Measurements from ENCODE around the gene CXorf38.
"Not testable (repeated sequence)": the region's sequence is repeated elsewhere in the genome, so short reads cannot be mapped to it uniquely, and the experiment has no call there.

Gene CXorf38

GRCh38 chrX:40625294-40625693 lies 22.1 kb downstream of the CXorf38 start:
- DNase-seq (ENCODE audit: low spot score): no peak

- DNase-seq (ENCODE audit: low spot score): no peak
Measured at GRCh38 chrX:40623665-40624064, 23.7 kb downstream of the CXorf38 start.

GRCh38 chrX:40623139-40623536 lies 24.2 kb downstream of the CXorf38 start, which contains the start of gene MPC1L:
TSS of gene MPC1L (plus strand) at chrX:40623428. CDS start at chrX:40623566, 138 bp downstream.
- no peak for DNase-seq (ENCODE audit: low spot score)

GRCh38 chrX:40622479-40623138 lies 24.8 kb downstream of the CXorf38 start:
- no peak for DNase-seq (ENCODE audit: low spot score)

- DNase-seq (ENCODE audit: low spot score): no peak
Measured at GRCh38 chrX:40617566-40617965, 29.8 kb downstream of the CXorf38 start.

GRCh38 chrX:40615976-40616375 lies 31.4 kb downstream of the CXorf38 start:
- DNase-seq (ENCODE audit: low spot score): no peak

- no peak for DNase-seq (ENCODE audit: low spot score)
Measured at GRCh38 chrX:40612511-40612910, 34.9 kb downstream of the CXorf38 start.

- no peak for DNase-seq (ENCODE audit: low spot score)
Measured at GRCh38 chrX:40607381-40607780, 40.0 kb downstream of the CXorf38 start.

GRCh38 chrX:40603446-40603845 lies 43.9 kb downstream of the CXorf38 start:
- no peak for DNase-seq (ENCODE audit: low spot score)

- not testable (repeated sequence) for DNase-seq (ENCODE audit: low spot score)
Measured at GRCh38 chrX:40589616-40590321, 57.6 kb downstream of the CXorf38 start.

- DNase-seq (ENCODE audit: low spot score): not testable (repeated sequence)
Measured at GRCh38 chrX:40587623-40588022, 59.7 kb downstream of the CXorf38 start.

- no peak for DNase-seq (ENCODE audit: low spot score)
Measured at GRCh38 chrX:40582811-40583210, 64.5 kb downstream of the CXorf38 start.

- not testable (repeated sequence) for DNase-seq (ENCODE audit: low spot score)
Measured at GRCh38 chrX:40582178-40582577, 65.2 kb downstream of the CXorf38 start.

- peak; percentile 14 for DNase-seq (ENCODE audit: low spot score)
Measured at GRCh38 chrX:40581336-40581920, 65.9 kb downstream of the CXorf38 start.

- peak; percentile 88 for DNase-seq (ENCODE audit: low spot score)
Measured at GRCh38 chrX:40580537-40581335, 66.6 kb downstream of the CXorf38 start, which contains the start of gene ATP6AP2. TSS of gene ATP6AP2 (plus strand) at chrX:40580970. CDS start at chrX:40581066, 96 bp downstream.

- DNase-seq (ENCODE audit: low spot score): no peak
Measured at GRCh38 chrX:40579900-40580536, 67.3 kb downstream of the CXorf38 start.

- DNase-seq (ENCODE audit: low spot score): no peak
Measured at GRCh38 chrX:40579141-40579540, 68.2 kb downstream of the CXorf38 start.

GRCh38 chrX:40578039-40578695 lies 69.2 kb downstream of the CXorf38 start:
- no peak for DNase-seq (ENCODE audit: low spot score)
